ENCODE results near the gene NR4A3. TPM values are rescaled to one million over a fixed set of nuclear protein-coding genes. Genes with fewer than 3 reads are reported as not detected.

NR4A3 gene
- total RNA-seq, 1 experiment from 2014 or later, result 0.86 TPM

- RAD21 ChIA-PET (ENCODE audit: low non-redundant PET in 1 of 2, low total read pairs in 2 of 2, uncharacterized antibody in 2 of 2, unreplicated experiment in 2 of 2), result no interaction called here
- Histone ChIP-seq H3K4me2 (ENCODE audit: low read length) (no peak overlapping the region), H3K9me2 (ENCODE audit: insufficient read depth) (no peaks in the 10 kb centered on the region), H3K9ac (ENCODE audit: low read length) (no peak overlapping the region), H3K27me3 (ENCODE audit: insufficient read depth, low read length) (no peaks in the 10 kb centered on the region), H3K79me2 (ENCODE audit: insufficient read depth, low read length) (no peaks in the 10 kb centered on the region), H3K36me3 (ENCODE audit: control insufficient read depth in 1 of 2, insufficient read depth in 2 of 2, low read length in 2 of 2) (no peaks in the 10 kb centered on the region), H3K4me3 (replicated peaks in 1 of 2; ENCODE audit: low read depth in 1 of 2, low read length in 2 of 2) (no peak overlapping the region), H3K27ac (ENCODE audit: low read depth, low read length) (no peak overlapping the region), H2AFZ (ENCODE audit: low read depth, low read length, poor library complexity, severe bottlenecking) (no peak overlapping the region), H4K20me1 (ENCODE audit: insufficient read depth) (no peaks in the 10 kb centered on the region), H3K4me1 (ENCODE audit: control insufficient read depth in 1 of 2, insufficient read depth in 2 of 2, low read length in 2 of 2) (peaks cover 0 to 7% of the 10 kb centered on the region in 2 experiments; a peak in 2 of 4 replicates), H3K9me3 (ENCODE audit: control insufficient read depth in 1 of 2, insufficient read depth in 1 of 2, low read depth in 1 of 2, low read length in 2 of 2) (no peaks in the 10 kb centered on the region)
- CTCF ChIA-PET, result no interaction called here
- DNase-seq (ENCODE audit: low read depth, low spot score) (no peak), ATAC-seq (no peak)
- no TSS peak for BruUV-seq (replicated peaks)
- TF ChIP-seq ZNF274 (IDR thresholded peaks at IDR 0.05; ENCODE audit: low read depth, low read length) (no peak), CEBPB (IDR thresholded peaks at IDR 0.05; ENCODE audit: low read depth) (no peak), POLR2AphosphoS5 (IDR thresholded peaks at IDR 0.05; ENCODE audit: low read depth, low read length) (no peak), ZFX (IDR thresholded peaks at IDR 0.05) (no peak), REST (IDR thresholded peaks at IDR 0.05; ENCODE audit: low read depth) (no peak), CTCF (IDR thresholded peaks at IDR 0.05 in 2 of 3, conservative IDR thresholded peaks at IDR 0.05 in 1 of 3; ENCODE audit: borderline replicate concordance in 1 of 3, insufficient read depth in 1 of 3, low read depth in 2 of 3, low read length in 2 of 3) (no peak), EZH2 (IDR thresholded peaks at IDR 0.05) (no peak), EZH2phosphoT487 (IDR thresholded peaks at IDR 0.05; ENCODE audit: borderline replicate concordance) (no peak), POLR2A (IDR thresholded peaks at IDR 0.05; ENCODE audit: borderline replicate concordance, extremely low read depth, insufficient read depth, insufficient read length) (no peak), SP1 (IDR thresholded peaks at IDR 0.05; ENCODE audit: low read depth) (no peak), RAD21 (IDR thresholded peaks at IDR 0.05; ENCODE audit: low read depth) (no peak), ELF1 (IDR thresholded peaks at IDR 0.05; ENCODE audit: borderline replicate concordance, low read depth) (no peak), JUND (IDR thresholded peaks at IDR 0.05) (no peak), YY1 (IDR thresholded peaks at IDR 0.05; ENCODE audit: extremely low read depth, insufficient replicate concordance, low read depth, low read length) (no peak), CBX3 (IDR thresholded peaks at IDR 0.05; ENCODE audit: low read depth) (no peak), ZBTB33 (IDR thresholded peaks at IDR 0.05; ENCODE audit: extremely low read depth, insufficient replicate concordance, low read length) (no peak), EGR1 (IDR thresholded peaks at IDR 0.05; ENCODE audit: low read depth) (no peak), SRF (IDR thresholded peaks at IDR 0.05; ENCODE audit: low read depth) (no peak), ATF3 (IDR thresholded peaks at IDR 0.05) (no peak), FOSL1 (IDR thresholded peaks at IDR 0.05; ENCODE audit: low read depth) (no peak)
- POLR2A ChIA-PET, result no interaction called here
- intact Hi-C loops (cut with micrococcal nuclease), result no loop called here
These were observed 47.2 kb downstream of the NR4A3 start for GRCh38 chr9:99868845-99869244.

Measured in HCT116 (cell line).